HEK293 (cell line): ENCODE results near the gene TAF11.

Source experiments
- ZNF157 ChIP-seq: fragments of 450-650 bp; formaldehyde crosslinking; IDR thresholded peaks from 2 replicates; pipeline ENCODE4 v1.5.1; 2016; ENCODE audit warnings: missing biosample characterization, missing genetic modification characterization
- ZNF549 ChIP-seq: fragments of 450-650 bp; IDR thresholded peaks from 2 replicates; pipeline ENCODE4 v1.5.1; 2018; ENCODE audit warnings: missing biosample characterization, missing genetic modification characterization, mild to moderate bottlenecking, inconsistent platforms, moderate library complexity

DNA sequence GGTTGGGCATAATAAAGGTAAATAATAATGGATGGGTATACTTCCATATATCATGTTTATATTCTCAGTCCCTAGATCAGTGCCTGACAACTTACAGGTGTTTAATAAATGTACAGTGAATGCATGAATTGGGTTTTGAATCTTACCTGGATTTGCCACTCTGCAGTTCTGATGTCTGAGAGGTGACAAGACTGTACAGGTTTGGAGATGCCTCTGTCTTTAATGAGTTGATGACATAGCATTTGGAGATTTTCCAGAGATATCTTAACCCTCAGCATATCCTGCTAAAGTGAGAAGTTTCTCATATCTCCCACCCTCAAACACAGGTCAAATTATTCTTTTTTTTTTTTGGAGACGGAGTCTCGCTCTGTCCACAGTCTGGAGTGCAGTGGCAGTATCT lies 3.5 kb upstream of the TAF11 start:
- TF ChIP-seq ZNF549 (tag by site-specific recombination) (no peak), ZNF157 (tag by site-specific recombination) (no peak)
